Stimulated activated CD4-positive, alpha-beta T cell treated with anti-CD3 and anti-CD28 coated beads, Interleukin-1b, Interleukin-23, amount 100 ng/mL, for 48 hours (primary cell): ENCODE data around the gene CHD9.

ENCODE experiments used
- DNase-seq: peaks from one replicate; pipeline ENCODE4 v3.0.0-alpha.2; 2020

Gene CHD9

DNA sequence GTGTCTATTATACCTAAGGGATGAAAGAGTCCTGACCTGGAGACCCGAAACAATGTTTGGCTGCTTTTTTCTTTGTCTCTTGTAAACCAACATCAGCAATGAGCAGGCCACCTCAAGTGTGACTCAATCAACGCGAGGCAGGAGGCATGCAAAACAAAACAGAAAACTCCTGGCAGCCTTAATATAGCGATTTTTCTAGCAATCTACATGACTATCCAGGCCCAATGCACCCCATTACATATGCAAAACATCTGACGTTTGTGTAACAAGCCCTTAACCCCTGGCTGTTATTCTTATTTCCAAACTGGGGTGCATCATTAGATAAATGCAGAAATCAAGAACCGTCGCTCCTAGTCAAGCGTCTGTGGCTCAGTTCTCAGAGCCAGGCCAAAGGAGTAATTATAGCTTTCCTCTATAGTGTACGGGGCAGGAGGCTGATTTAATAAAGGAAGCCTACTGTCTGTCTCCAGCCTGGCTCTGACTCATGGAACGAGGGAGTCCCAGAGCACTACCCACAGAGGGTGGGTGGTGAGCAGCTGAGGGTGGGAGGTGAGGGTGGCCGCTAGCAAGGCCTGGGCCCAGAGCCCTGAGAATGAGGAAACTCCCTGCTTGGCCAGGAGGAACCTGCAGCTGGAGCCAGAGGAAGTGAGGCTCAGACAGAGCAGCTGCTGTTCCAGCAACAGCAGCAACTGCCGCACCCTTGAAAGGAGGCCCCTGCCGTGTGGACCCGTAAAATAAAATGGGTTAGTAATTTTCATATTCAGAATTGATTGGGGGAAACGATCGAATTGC, 43.9 kb downstream of the CHD9 start:
- peak; percentile 26 for DNase-seq

DNA sequence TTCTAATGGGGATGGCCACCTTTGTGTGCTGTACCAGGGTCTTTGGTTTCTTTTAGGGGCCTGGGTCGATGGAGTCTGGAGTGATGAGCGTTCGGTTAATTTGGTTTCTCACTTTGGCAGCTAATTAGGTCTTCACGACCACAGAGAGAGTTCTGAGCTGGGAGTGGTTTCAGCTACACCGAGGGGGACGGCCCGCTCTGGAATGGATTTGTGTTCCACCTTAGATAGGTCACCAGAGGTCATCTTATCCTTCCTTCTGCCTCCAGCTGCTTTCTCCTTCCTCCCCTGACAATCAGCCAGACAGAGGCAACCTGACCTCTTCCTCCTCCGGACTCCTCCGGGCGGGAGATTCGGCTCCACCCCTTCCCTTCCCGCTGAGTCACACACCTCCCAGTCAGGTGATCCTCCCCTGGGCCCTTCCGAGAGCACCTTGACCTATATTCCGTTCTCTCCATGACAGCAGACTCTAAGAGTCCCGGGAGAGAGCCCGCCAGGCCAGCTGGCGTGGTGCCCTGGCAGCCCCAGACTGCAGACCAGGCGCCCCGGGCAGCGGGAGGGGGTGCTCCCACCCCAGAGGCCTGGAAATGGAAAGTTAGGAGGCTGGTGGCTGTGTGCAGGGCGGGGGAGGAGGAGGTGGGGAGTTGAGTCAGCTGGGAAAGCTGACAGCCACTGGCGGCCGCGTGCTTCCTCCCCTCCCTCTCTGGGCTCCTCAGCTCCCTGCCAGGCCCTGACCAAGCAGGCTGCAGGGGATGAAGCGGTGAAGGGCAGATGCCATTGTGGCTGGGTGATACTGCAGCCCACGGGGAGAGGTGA, 44.7 kb downstream of the CHD9 start:
- DNase-seq, result peak; percentile 55

DNA sequence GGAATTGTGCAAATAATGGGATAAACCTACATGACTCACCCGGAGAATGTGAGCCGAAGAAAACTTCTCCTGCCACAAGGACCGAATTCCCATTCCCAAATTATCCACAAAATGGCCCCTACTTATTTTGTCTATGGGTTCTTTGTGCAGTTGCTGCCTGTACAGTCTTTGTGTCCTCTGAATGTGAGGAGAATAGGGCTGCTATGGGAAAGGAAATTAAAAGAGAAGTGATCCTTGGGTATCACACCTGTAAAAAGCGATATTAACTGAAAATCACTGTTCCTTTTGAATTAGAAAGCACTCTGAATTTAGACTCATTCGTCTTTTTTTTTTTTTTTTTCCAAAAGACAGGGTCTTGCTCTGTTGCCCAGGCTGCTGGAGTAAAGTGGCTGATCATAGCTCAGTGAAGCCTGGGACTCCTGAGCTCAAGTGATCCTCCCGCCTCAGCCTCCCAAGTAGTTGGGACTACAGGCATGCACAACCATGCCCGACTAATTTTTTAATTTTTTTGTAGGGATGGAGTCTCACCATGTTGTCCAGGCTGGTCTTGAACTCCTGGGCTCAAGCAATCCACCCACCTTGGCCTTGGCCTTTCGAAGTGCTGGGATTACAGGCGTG, 45.4 kb downstream of the CHD9 start:
- DNase-seq, result no peak

DNA sequence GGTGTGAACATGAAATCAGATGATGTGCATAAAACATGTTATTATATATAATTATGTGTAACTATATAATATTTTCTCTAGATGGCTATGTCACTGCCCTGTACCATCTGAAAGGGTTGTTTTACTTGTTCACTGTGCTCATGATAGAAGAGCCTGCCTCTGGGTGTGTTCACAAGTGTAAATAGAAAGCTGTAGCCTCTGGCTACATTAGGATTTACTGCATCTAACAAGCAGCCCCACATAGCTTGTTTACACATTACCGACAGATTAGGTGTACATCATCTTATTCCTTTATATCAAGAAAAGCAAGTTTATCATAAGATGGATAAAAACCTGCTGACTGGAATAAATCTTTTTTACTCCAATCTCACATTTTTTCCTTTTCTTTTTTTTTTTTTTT, 46.1 kb downstream of the CHD9 start:
- no peak for DNase-seq

DNA sequence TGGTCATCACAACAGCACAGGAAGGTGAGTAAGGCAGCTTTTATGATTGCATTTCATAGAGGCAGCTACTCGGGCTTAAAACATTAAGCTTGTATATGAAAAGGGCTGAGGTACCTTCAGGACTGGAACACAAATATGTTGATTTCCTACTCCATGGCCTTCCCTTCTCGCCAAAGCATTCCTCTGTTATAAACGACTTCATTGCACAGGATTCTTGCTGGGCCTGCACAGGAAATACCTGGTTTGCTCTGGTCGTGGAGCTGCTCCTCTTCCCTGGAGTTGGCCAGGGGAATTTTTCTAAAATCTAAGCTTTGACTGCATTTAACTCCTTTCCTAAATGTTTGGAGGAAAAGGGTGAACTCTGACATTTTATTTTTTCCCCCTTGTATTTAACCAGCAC, 49.0 kb downstream of the CHD9 start:
- DNase-seq, result no peak

DNA sequence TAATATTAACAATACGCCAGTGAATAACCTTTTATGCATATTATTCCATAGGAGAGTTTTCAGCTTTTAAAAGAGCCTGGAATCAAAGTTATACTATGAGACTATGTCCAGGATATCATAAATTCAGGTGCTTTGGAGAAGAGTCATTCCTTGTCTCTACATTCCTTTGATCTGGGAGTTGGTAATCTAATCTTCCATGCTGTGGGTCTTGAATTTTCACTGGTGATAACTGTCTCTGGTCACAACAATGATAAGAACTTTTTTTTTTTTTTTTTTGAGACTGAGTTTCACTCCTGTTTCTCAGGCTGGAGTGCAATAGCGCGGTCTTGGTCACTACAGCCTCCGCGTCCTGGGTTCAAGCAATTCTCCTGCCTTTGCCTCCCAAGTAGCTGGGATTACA, 50.8 kb downstream of the CHD9 start:
- no peak for DNase-seq

DNA sequence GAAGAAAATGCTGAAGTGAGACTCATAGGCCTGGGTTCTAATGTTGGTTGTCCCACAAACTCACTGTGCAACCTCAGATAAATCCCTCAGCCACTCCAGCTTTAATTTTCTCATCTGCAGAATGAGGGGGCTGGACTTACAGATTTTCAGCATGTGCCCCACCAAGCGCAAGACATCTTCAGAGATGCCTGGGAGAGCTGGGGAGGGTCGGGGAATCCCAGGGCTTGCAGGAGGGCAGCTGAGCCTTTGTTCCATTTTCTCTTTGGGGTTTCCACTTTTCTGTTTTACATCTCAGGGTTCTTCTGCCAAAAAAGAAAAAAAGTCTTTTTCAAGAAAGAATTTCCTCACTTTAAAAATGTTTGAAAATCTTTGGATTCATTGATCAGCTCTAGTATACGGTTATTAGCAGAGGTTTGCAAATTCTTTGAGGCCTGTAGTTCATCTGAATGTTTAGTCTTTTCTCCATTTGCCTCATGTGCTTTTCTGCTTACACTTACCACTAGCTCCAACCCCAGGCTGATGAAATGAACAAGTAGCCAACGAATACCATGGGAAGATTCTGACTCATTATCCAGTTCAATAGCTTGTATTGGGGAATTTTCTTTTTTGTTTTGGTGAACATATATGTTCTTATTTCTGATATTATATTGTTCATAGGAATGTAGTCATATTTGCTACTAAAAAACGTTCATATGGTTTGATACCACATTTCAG, 56.4 kb downstream of the CHD9 start:
- DNase-seq, result no peak

DNA sequence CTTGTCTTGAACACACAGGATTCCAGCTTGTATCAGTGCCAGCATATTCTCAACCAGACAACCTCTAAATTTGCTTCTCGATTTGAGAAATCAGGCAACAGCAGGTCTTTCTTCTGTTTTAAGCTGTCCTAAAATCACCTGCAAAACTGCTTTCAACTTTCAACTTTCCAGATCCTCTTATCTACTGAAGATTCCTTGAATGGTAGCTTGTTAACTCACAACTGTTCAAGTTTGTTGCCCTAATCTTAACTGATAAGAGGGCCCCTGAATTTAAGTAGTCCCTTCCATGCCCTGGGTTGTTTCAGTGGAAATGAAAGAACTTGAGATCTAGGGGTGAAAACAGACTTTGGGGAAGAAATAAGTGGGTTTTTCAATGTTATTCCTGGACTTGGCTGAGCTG, 57.2 kb downstream of the CHD9 start:
- no peak for DNase-seq

DNA sequence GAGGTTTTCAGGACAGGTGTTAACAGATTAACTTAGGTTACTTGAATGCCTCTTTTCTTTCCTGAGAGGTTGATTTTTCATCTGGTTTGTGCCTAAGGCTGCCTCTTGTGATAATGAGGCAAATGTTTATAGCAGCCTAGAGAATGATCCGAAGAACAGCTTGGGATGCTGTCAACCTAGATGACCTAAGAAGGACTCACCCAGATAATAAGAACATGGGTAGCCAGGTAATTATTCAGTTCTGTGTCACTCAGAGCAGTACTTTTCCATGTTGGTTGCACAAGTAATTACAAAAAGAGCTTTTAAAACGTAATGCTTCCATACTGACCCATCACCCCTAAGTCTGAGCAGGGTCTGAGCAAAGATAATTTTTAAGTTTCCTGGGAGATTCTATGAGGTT, 60.3 kb downstream of the CHD9 start:
- no peak for DNase-seq

DNA sequence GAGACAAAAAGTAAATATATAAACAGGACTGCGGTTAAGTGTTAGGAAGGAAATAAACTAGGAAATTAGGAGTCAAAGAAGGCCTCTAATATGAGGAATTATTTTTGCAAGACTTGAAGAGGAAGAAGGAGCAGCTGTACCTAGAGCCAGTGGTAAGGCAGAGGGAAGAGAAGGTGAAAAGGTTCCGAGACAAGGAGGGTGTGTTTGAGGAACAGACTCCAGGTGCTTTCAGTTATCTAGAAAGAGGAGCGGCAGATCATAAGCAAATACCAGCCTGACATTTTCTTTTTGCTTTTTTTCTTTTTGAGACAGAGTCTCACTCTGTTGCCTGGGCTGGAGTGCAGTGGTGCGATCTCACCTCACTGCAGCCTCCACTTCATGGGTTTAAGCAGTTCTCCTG, 61.0 kb downstream of the CHD9 start:
- no peak for DNase-seq

DNA sequence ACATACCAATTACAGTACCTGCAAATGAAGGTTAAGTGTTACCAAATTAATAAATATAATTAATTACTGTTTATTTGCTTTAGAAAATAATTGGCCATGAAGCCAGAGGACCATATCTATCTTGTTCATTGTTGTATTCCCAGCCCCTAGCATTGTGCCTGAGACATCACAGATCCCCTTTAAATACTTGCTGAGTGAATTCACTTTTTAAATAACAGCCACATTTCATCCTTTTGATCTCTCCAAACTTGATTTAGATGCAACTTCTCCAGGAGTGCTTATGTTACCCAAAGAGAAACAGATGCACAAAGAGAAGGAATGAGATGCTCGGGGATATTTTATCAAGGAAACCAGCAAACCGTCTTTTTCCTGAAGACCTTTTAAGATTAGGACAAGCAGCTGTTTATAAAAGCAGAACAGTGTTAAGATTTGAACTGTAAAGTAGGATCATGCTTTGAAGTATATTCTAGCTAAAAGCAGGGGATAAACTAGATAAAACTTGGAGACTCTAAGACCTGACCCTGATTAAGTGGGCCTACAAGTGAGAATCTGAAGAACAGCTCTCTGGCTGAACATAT, 66.3 kb downstream of the CHD9 start:
- no peak for DNase-seq

DNA sequence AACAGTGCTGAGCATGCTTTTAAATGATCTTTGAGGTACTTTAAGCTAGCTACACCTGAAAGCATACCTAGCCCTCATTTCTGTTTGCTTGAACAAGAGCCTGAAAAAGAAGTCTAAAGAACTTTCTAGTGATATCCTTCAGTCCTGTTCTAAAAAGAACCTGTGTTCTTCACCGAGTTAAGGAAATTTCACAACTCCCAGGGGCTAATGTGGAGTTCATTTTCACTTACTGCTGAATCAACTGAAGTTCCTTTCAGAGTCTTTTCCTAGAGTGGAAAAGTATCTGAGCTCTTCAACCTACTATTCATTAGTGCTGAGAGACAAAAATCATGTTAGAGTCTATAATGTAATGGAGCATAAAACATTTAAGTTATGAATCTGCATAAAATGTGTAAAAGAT, 66.9 kb downstream of the CHD9 start:
- no peak for DNase-seq

DNA sequence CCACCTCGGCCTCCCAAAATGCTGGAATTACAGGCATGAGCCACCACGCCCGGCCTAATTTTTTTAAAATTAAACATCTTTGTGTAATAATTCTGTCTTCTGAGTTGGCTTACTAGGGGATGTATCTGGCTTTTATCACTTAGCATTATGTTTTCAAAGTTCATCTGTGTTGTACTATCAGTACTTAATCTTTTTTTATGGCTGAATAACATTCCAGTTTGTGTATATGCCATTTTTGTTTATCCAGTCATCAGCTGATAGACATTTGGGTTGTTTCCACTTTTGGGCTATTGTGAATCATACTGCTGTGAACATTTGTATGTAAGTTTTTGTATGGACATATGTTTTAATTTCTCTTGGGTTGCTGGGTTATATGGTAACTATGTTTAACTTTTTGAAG, 69.0 kb downstream of the CHD9 start:
- no peak for DNase-seq

DNA sequence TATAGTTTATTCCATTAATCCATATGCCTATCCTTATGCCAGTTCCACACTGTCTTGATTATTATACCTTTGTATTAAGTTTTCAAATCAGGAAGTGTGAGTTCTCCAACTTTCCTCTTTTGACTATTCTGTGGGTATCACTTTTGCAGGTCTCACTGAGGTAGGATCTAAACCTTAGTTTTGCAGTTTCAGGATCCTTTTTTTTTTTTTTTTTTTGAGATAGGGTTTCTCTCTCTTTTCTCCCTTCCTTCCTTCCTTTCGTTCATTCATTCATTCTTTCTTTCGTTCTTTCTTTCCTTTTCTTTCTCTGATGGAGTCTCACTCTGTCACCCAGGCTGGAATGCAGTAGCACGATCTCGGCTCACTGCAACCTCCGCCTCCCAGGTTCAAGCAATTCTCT, 71.6 kb downstream of the CHD9 start:
- DNase-seq, result no peak

DNA sequence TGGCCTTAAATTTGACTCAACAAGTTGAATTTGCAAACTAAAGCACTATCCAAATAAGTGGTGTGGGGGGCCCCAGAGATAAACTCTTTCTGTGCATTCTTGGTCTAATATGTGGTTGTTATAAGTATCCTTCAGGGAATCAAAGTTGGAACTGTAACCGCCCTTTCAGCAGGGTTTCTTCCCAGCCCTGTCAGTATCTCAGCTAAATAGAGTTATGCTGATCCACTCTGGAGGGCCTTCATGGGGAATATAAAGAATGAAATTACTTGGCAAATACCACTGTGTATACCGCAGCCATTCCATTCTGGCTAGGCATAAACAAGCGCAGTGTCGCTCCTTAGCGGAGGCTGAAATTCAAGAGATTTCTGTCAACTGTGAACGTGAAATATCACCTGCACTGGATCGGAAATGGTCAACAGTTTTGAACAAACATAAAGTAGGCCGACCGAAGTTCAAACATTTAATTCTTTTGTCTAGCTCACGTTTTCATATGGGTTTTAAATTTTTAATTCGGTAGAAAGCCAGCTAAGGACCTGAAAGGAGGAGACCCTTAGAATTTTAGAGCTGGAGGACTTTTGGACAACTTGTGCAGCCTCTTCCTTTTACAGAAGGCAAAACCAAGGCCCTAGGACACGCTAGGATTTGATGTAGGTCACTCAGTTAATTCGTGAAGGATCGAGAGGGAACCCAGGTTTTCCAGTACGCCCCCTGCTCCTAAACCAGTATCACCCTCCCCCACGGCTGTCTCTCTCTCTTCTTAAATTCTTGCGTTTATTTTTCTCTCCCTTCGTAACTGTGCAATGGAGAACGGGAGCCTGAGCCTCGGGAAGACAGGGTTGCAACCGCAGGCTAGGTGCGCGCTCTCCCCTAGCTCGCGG, 74.7 kb downstream of the CHD9 start:
- no peak for DNase-seq

DNA sequence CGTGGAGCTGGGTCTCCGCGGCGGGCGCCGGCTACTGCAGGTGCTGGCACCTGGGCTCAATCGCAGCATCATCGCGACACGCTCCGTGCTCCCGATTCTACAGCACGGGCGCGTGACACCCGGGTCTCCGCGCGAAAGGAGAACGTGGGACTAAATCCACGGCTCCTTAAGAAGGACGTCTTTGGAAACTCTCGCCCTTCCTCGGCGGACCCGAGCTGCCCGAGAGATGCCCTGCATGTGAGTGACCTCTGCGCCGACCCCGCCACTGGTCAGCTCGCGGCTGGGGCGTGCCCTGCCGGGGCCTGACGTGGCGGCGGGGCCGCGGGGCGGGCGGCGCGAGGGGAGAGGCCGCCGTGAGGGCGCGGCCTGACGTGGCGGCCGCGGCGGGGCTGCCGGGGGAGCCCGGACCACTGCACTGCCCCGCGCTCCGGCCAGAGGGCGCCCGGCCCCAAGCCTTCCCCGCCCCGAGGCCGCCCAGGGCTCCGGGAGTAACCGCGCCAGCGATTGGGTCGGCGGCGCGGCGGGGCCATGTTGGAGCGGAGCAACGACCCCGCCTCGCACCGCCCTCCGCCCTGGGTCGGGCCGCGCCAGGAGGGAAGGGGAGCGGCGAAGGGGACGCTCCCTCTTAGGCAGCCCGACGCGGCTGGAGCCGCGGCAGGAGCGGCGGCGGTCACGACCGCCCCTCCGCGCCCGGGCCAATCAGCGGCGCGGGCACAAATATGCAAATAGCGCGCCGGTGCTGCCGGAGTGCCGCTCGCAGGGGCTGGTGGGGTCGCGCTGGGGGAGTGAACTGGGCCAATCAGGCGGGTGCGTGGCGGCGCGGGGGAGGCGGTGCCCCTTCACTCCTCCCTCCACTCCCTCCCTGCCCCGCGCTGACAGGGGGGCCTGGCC, 75.6 kb downstream of the CHD9 start:
- DNase-seq, result peak; percentile 90

DNA sequence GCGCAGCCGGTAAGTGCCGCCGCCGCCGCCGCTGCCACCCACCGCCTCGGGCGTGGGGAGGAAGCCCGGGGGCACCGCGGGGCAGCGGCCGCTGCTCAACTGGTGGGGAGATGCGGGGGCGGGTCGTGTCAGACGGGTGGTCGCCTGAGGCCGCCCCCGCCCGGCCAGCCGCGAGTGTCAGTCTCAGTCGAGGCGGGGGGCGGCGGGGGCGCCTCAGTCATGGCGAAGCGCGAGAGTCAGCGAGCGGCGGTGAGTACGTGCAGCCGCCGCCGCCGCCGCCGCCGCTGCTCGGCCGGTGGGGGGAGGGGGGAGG, 76.2 kb downstream of the CHD9 start:
- DNase-seq, result no peak

DNA sequence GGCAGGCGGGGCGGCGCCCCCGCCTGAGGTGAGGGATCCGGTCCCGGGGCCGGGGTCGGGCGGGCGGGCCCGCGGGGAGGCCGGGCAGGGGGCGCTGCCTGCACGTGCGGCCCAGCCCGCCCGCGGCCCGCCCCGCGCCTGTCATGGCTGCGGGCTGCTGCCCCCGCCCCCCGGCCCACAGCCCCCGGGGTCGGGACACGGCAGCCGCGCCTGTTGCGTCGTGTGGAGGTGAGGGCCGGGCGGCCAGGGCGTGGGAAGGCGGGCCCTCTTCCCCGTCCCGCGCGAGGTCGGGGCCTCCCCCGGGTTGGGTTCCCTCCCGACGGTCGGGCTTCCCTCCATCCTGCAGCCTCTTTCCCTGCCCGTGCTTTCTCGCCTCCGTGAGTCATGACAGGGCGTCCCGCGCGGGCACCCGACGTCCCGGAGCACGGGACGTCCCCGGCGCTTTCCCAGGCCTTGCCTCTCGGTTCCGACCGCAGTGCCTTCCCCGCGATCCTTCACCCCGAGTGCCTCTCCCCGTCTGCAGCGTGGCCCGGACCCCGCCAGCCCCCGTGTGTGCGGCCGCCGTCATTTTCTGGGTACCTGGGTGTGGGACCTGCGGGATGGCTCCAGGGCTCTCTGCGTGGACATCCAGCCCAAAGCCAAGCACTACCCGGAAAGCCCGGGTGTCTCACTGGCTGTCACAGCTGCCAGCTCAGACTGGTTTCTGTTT, 76.7 kb downstream of the CHD9 start:
- DNase-seq, result peak; percentile 65

DNA sequence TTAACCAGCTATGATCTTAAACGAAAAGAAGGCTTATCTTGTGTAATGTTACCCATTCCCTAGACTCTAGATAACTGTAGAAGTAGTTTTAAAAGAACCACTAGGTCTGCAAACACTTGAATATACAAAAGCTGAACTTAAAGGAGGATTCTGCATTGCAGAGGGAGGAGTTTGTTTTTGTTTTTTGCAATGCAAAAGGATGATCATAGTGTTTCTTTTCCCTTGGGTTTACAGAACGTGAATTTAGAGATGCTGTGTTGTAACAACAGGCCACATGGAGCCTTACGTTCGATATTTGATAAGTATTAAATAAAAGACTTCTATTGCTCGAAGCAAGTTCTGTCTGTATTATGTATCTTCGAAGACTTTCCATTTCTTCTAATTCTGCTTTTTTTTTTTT, 77.6 kb downstream of the CHD9 start:
- DNase-seq, result no peak

DNA sequence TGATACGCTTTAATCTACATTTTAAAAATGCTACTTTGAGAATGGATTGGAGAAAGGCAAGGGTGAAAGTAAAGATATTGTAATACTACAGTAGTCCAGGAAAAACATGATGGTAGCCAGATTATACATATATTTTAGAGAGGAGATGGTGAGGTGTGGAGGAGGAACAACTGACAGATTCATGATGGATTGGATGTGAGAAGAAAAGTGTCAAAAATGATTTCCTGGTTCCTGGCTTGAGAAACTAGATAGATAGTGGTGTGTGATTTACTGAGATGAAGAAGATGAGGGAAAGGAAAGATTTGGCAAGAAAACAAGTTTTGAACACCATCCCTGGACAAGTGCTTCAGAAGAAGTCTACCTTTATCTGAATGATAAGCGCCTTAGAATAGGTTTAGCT, 80.5 kb downstream of the CHD9 start:
- DNase-seq, result no peak
